ENCODE results near the gene KRTAP1-4. TPM values are rescaled to one million over a fixed set of nuclear protein-coding genes. Genes with fewer than 3 reads are reported as not detected.
A peak's percentile ranks its signal among the peaks of the same experiment; 100 is the strongest.

Gene KRTAP1-4
- total and polyA plus RNA-seq, 2 experiments from 2014 or later = not detected

DNA sequence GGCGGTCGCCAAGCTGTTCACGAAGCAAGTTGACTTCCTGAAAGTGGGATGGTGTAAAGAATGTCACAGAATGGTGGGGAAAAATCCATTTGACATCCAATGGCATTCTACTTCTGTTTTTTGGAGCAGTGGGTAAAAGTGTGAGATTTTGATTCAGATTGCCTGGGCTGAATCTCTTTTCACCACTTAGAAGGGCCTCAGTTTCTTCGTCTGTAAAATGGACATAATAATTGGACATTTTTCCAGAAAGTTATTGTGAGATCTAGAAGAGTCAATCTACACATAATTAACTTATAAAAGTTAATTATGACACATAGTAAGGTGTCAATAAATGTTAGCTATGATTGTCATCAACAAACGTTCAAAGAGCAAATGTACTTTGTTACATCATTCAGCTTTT, 48.9 kb downstream of the KRTAP1-4 start:
- Histone ChIP-seq H2AFZ (peak overlapping the region; percentile 8), H3K79me2 (no peaks in the 10 kb centered on the region), H3K36me3 (replicated peaks; ENCODE audit: insufficient read depth, low read depth) (no peaks in the 10 kb centered on the region), H3K9me2 (replicated peaks; ENCODE audit: insufficient read depth) (no peaks in the 10 kb centered on the region), H3K27me3 (no peaks in the 10 kb centered on the region), H3K4me1 (ENCODE audit: insufficient read depth) (peaks cover 6% of the 10 kb centered on the region), H4K20me1 (ENCODE audit: insufficient read depth, poor library complexity, severe bottlenecking) (no peaks in the 10 kb centered on the region), H3K27ac (no peak overlapping the region), H3K4me2 (peak overlapping the region; percentile 47), H3K4me3 (no peak overlapping the region), H3K9me3 (ENCODE audit: low read depth) (no peaks in the 10 kb centered on the region)
- WGBS (ENCODE audit: low lambda C conversion rate, missing lambda C conversion rate) = 67% methylated on average over 5 of the region's 5 CpGs
- DNase-seq (ENCODE audit: low spot score) = no peak
- TF ChIP-seq EZH2 (IDR thresholded peaks at IDR 0.05; ENCODE audit: borderline replicate concordance) (no peak), CTCF (IDR thresholded peaks at IDR 0.05; ENCODE audit: poor library complexity) (no peak), EZH2phosphoT487 (IDR thresholded peaks at IDR 0.05; ENCODE audit: low read depth, severe bottlenecking, unreplicated experiment) (no peak)

- H3K4me2 ChIP-seq = peak overlapping the region; percentile 47
- H3K27me3 ChIP-seq = no peaks in the 10 kb centered on the region
- no peaks in the 10 kb centered on the region for H3K9me2 ChIP-seq (replicated peaks; ENCODE audit: insufficient read depth)
- H4K20me1 ChIP-seq (ENCODE audit: insufficient read depth, poor library complexity, severe bottlenecking) = no peaks in the 10 kb centered on the region
- no peak overlapping the region for H3K27ac ChIP-seq
- H3K4me3 ChIP-seq = no peak overlapping the region
- H3K4me1 ChIP-seq (ENCODE audit: insufficient read depth) = peaks cover 6% of the 10 kb centered on the region
- DNase-seq (ENCODE audit: low spot score) = peak; percentile 50
- no peaks in the 10 kb centered on the region for H3K9me3 ChIP-seq (ENCODE audit: low read depth)
- 13% methylated on average over 8 of the region's 8 CpGs for WGBS (ENCODE audit: low lambda C conversion rate, missing lambda C conversion rate)
- no peaks in the 10 kb centered on the region for H3K79me2 ChIP-seq
- TF ChIP-seq EZH2phosphoT487 (IDR thresholded peaks at IDR 0.05; ENCODE audit: low read depth, severe bottlenecking, unreplicated experiment) = no peak
- no peak for TF ChIP-seq CTCF (IDR thresholded peaks at IDR 0.05; ENCODE audit: poor library complexity)
- TF ChIP-seq EZH2 (IDR thresholded peaks at IDR 0.05; ENCODE audit: borderline replicate concordance) = no peak
- H3K36me3 ChIP-seq (replicated peaks; ENCODE audit: insufficient read depth, low read depth) = no peaks in the 10 kb centered on the region
- peak overlapping the region; percentile 8 for H2AFZ ChIP-seq
Measured at GRCh38 chr17:40980596-40980995, 49.4 kb downstream of the KRTAP1-4 start.

DNA sequence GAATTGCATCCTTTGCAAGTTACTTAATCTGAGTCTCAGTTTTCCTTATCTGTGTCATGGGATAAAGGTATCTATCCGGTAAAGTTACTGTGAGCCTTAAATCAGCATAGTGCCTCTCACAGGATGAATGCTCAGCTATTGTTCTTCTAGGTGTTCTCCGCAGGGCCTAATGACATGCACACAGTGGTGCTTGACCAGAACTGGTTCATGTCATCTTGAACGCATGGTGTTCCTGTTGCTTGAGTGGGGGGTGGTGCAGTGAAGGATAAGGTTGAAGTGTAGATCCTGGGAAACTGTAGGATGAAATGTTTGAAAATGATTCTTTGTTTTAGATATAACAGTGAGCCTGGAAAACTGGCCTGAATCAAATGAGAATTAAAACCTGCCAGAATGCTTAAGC, 49.9 kb downstream of the KRTAP1-4 start:
- H3K27me3 ChIP-seq = no peaks in the 10 kb centered on the region
- no peaks in the 10 kb centered on the region for H3K79me2 ChIP-seq
- H4K20me1 ChIP-seq (ENCODE audit: insufficient read depth, poor library complexity, severe bottlenecking) = no peaks in the 10 kb centered on the region
- peaks cover 6% of the 10 kb centered on the region for H3K4me1 ChIP-seq (ENCODE audit: insufficient read depth)
- TF ChIP-seq CTCF (IDR thresholded peaks at IDR 0.05; ENCODE audit: poor library complexity) (no peak), EZH2 (IDR thresholded peaks at IDR 0.05; ENCODE audit: borderline replicate concordance) (no peak), EZH2phosphoT487 (IDR thresholded peaks at IDR 0.05; ENCODE audit: low read depth, severe bottlenecking, unreplicated experiment) (no peak)
- H2AFZ ChIP-seq = no peak overlapping the region
- 69% methylated on average over 3 of the region's 3 CpGs for WGBS (ENCODE audit: low lambda C conversion rate, missing lambda C conversion rate)
- peak overlapping the region; percentile 47 for H3K4me2 ChIP-seq
- no peaks in the 10 kb centered on the region for H3K9me3 ChIP-seq (ENCODE audit: low read depth)
- no peak overlapping the region for H3K27ac ChIP-seq
- H3K9me2 ChIP-seq (replicated peaks; ENCODE audit: insufficient read depth) = no peaks in the 10 kb centered on the region
- DNase-seq (ENCODE audit: low spot score) = no peak
- no peak overlapping the region for H3K4me3 ChIP-seq
- no peaks in the 10 kb centered on the region for H3K36me3 ChIP-seq (replicated peaks; ENCODE audit: insufficient read depth, low read depth)

Small RNA genes lying within 50 kb of the gene (small RNA-seq; reads per million reads assigned to genes)
- gene KRTAP3-4P = not detected

Other genes with a start within 250 kb of the KRTAP1-4 start
Only the 30 nearest of the 38 such genes appear.
- gene KRT12, start 163.0 kb downstream of the KRTAP1-4 start, total RNA-seq = not detected in 2 replicates
- not detected in 2 replicates for gene KRT12, start 163.0 kb downstream of the KRTAP1-4 start, polyA plus RNA-seq
- gene KRT20, start 145.0 kb downstream of the KRTAP1-4 start, total RNA-seq = 2.4 and 3.4 TPM in 2 replicates
- 1.5 and 1.6 TPM in 2 replicates for gene KRT20, start 145.0 kb downstream of the KRTAP1-4 start, polyA plus RNA-seq
- gene KRT23, start 92.5 kb downstream of the KRTAP1-4 start, total RNA-seq = 4.0 and 6.4 TPM in 2 replicates
- 2.0 and 4.0 TPM in 2 replicates for gene KRT23, start 92.5 kb downstream of the KRTAP1-4 start, polyA plus RNA-seq
- gene KRT39, start 63.2 kb downstream of the KRTAP1-4 start, total RNA-seq = 1.0 TPM in 1 of 2 replicates, not detected in the other
- not detected in 2 replicates for gene KRT39, start 63.2 kb downstream of the KRTAP1-4 start, polyA plus RNA-seq
- gene KRT40, start 45.9 kb downstream of the KRTAP1-4 start, total RNA-seq = 0.33 TPM in 1 of 2 replicates, not detected in the other
- 0.19 TPM in 1 of 2 replicates, not detected in the other for gene KRT40, start 45.9 kb downstream of the KRTAP1-4 start, polyA plus RNA-seq
- not detected in 2 replicates for gene KRTAP3-3, start 36.0 kb downstream of the KRTAP1-4 start, total RNA-seq
- not detected in 2 replicates for gene KRTAP3-3, start 36.0 kb downstream of the KRTAP1-4 start, polyA plus RNA-seq
- not detected in 2 replicates for gene KRTAP3-2, start 30.3 kb downstream of the KRTAP1-4 start, total RNA-seq
- not detected in 2 replicates for gene KRTAP3-2, start 30.3 kb downstream of the KRTAP1-4 start, polyA plus RNA-seq
- gene KRTAP3-1, start 21.1 kb downstream of the KRTAP1-4 start, total RNA-seq = not detected in 2 replicates
- gene KRTAP3-1, start 21.1 kb downstream of the KRTAP1-4 start, polyA plus RNA-seq = 2.7 and 3.4 TPM in 2 replicates
- not detected in 2 replicates for gene KRTAP1-5, start 3.0 kb downstream of the KRTAP1-4 start, total RNA-seq
- 0.44 TPM in 1 of 2 replicates, not detected in the other for gene KRTAP1-5, start 3.0 kb downstream of the KRTAP1-4 start, polyA plus RNA-seq
- not detected in 2 replicates for gene KRTAP1-3, start 4.7 kb upstream of the KRTAP1-4 start, total RNA-seq
- gene KRTAP1-3, start 4.7 kb upstream of the KRTAP1-4 start, polyA plus RNA-seq = not detected in 2 replicates
- gene KRTAP1-1, start 11.3 kb upstream of the KRTAP1-4 start, total RNA-seq = not detected in 2 replicates
- not detected in 2 replicates for gene KRTAP1-1, start 11.3 kb upstream of the KRTAP1-4 start, polyA plus RNA-seq
- not detected in 2 replicates for gene KRTAP2-1, start 17.1 kb upstream of the KRTAP1-4 start, total RNA-seq
- not detected in 2 replicates for gene KRTAP2-1, start 17.1 kb upstream of the KRTAP1-4 start, polyA plus RNA-seq
- gene KRTAP2-2, start 25.0 kb upstream of the KRTAP1-4 start, total RNA-seq = not detected in 2 replicates
- not detected in 2 replicates for gene KRTAP2-2, start 25.0 kb upstream of the KRTAP1-4 start, polyA plus RNA-seq
- gene KRTAP2-3, start 29.9 kb upstream of the KRTAP1-4 start, total RNA-seq = not detected in 2 replicates
- gene KRTAP2-3, start 29.9 kb upstream of the KRTAP1-4 start, polyA plus RNA-seq = not detected in 2 replicates
- gene KRTAP2-4, start 35.7 kb upstream of the KRTAP1-4 start, total RNA-seq = not detected in 2 replicates
- gene KRTAP2-4, start 35.7 kb upstream of the KRTAP1-4 start, polyA plus RNA-seq = not detected in 2 replicates
- gene KRTAP4-7, start 54.0 kb upstream of the KRTAP1-4 start, total RNA-seq = not detected in 2 replicates
- not detected in 2 replicates for gene KRTAP4-7, start 54.0 kb upstream of the KRTAP1-4 start, polyA plus RNA-seq
- not detected in 2 replicates for gene KRTAP4-8, start 67.9 kb upstream of the KRTAP1-4 start, total RNA-seq
- gene KRTAP4-8, start 67.9 kb upstream of the KRTAP1-4 start, polyA plus RNA-seq = not detected in 2 replicates
- not detected in 2 replicates for gene KRTAP4-16, start 72.0 kb upstream of the KRTAP1-4 start, total RNA-seq
- not detected in 2 replicates for gene KRTAP4-16, start 72.0 kb upstream of the KRTAP1-4 start, polyA plus RNA-seq
- gene KRTAP4-9, start 75.2 kb upstream of the KRTAP1-4 start, total RNA-seq = not detected in 2 replicates
- not detected in 2 replicates for gene KRTAP4-9, start 75.2 kb upstream of the KRTAP1-4 start, polyA plus RNA-seq
- not detected in 2 replicates for gene KRTAP4-11, start 88.2 kb upstream of the KRTAP1-4 start, total RNA-seq
- gene KRTAP4-11, start 88.2 kb upstream of the KRTAP1-4 start, polyA plus RNA-seq = not detected in 2 replicates
- gene KRTAP4-12, start 94.0 kb upstream of the KRTAP1-4 start, total RNA-seq = not detected in 2 replicates
- gene KRTAP4-12, start 94.0 kb upstream of the KRTAP1-4 start, polyA plus RNA-seq = not detected in 2 replicates
- gene KRTAP4-6, start 110.3 kb upstream of the KRTAP1-4 start, total RNA-seq = not detected in 2 replicates
- not detected in 2 replicates for gene KRTAP4-6, start 110.3 kb upstream of the KRTAP1-4 start, polyA plus RNA-seq
- not detected in 2 replicates for gene KRTAP4-5, start 119.6 kb upstream of the KRTAP1-4 start, total RNA-seq
- not detected in 2 replicates for gene KRTAP4-5, start 119.6 kb upstream of the KRTAP1-4 start, polyA plus RNA-seq
- not detected in 2 replicates for gene KRTAP4-4, start 130.6 kb upstream of the KRTAP1-4 start, total RNA-seq
- gene KRTAP4-4, start 130.6 kb upstream of the KRTAP1-4 start, polyA plus RNA-seq = not detected in 2 replicates
- not detected in 2 replicates for gene KRTAP4-3, start 138.0 kb upstream of the KRTAP1-4 start, total RNA-seq
- gene KRTAP4-3, start 138.0 kb upstream of the KRTAP1-4 start, polyA plus RNA-seq = not detected in 2 replicates
- gene KRTAP4-2, start 148.0 kb upstream of the KRTAP1-4 start, total RNA-seq = not detected in 2 replicates
- not detected in 2 replicates for gene KRTAP4-2, start 148.0 kb upstream of the KRTAP1-4 start, polyA plus RNA-seq
- not detected in 2 replicates for gene KRTAP4-1, start 154.7 kb upstream of the KRTAP1-4 start, total RNA-seq
- gene KRTAP4-1, start 154.7 kb upstream of the KRTAP1-4 start, polyA plus RNA-seq = not detected in 2 replicates
- not detected in 2 replicates for gene KRTAP9-1, start 159.7 kb upstream of the KRTAP1-4 start, total RNA-seq
- not detected in 2 replicates for gene KRTAP9-1, start 159.7 kb upstream of the KRTAP1-4 start, polyA plus RNA-seq
- not detected in 2 replicates for gene KRTAP9-2, start 196.5 kb upstream of the KRTAP1-4 start, total RNA-seq
- gene KRTAP9-2, start 196.5 kb upstream of the KRTAP1-4 start, polyA plus RNA-seq = not detected in 2 replicates
- gene KRTAP9-3, start 202.3 kb upstream of the KRTAP1-4 start, total RNA-seq = not detected in 2 replicates
- gene KRTAP9-3, start 202.3 kb upstream of the KRTAP1-4 start, polyA plus RNA-seq = not detected in 2 replicates